Left ventricle myocardium inferior (tissue), 1 donor: ENCODE results near the gene CFAP58. TPM values are rescaled to one million over a fixed set of nuclear protein-coding genes. Genes with fewer than 3 reads are reported as not detected.

Source experiments
- DNase-seq: peaks from one replicate; pipeline ENCODE4 v3.0.0-alpha.2; 2020
- H3K27ac ChIP-seq: fragments of 200-600 bp; replicated peaks from 2 replicates; pipeline ENCODE4 v1.8.0; 2021
- H3K27me3 ChIP-seq: fragments of 200-600 bp; 2 replicates; pipeline ENCODE4 v1.8.0; 2021; ENCODE audit warnings: low read depth
- H3K36me3 ChIP-seq: fragments of 200-600 bp; 2 replicates; pipeline ENCODE4 v1.8.0; 2021
- H3K4me1 ChIP-seq: fragments of 200-600 bp; 2 replicates; pipeline ENCODE4 v1.8.0; 2021
- H3K4me3 ChIP-seq: fragments of 200-600 bp; 2 replicates; pipeline ENCODE4 v1.8.0; 2021; ENCODE audit warnings: mild to moderate bottlenecking, moderate library complexity
- H3K9me3 ChIP-seq: fragments of 200-600 bp; replicated peaks from 2 replicates; pipeline ENCODE4 v1.8.0; 2021
- CTCF ChIP-seq: fragments of 200-600 bp; IDR thresholded peaks from 2 replicates; pipeline ENCODE4 v1.8.0; 2021; ENCODE audit warnings: antibody characterized with exemption, mild to moderate bottlenecking, borderline replicate concordance
- intact Hi-C: fragments of 100-400 bp; cut with micrococcal nuclease; formaldehyde crosslinking; loops from one replicate; pipeline ENCODE4 v1.11.0; 2022
- total RNA-seq: library from RNA; stranded (reverse); fragmentation: NEBNext Ultra II Directional; extraction: Animal tissue kit (Norgen Biotek cat#: 25700); gene quantifications from one replicate; pipeline ENCODE4 v1.2.1, GENCODE V29; 2021
- donor health status: DM: no; HTN: yes; CAD: no; lungs with severe emphysema.

Gene CFAP58
- total RNA-seq, 1 donor from 2014 or later: 3.5 TPM

GRCh38 chr10:104367904-104368303, 14.3 kb downstream of the CFAP58 start:
- intact Hi-C loops: no loop called here
- Histone ChIP-seq H3K4me3 (no peak overlapping the region), H3K4me1 (no peaks in the 10 kb centered on the region), H3K36me3 (peaks cover 10% of the 10 kb centered on the region), H3K9me3 (peaks cover 10% of the 10 kb centered on the region), H3K27ac (no peak overlapping the region), H3K27me3 (no peaks in the 10 kb centered on the region)
- DNase-seq: no peak
- no peak for TF ChIP-seq CTCF

- Histone ChIP-seq H3K4me3 (no peak overlapping the region), H3K9me3 (peaks cover 10% of the 10 kb centered on the region), H3K27me3 (no peaks in the 10 kb centered on the region), H3K27ac (no peak overlapping the region), H3K36me3 (peaks cover 10% of the 10 kb centered on the region), H3K4me1 (no peaks in the 10 kb centered on the region)
- TF ChIP-seq CTCF: no peak
- intact Hi-C loops: no loop called here
- no peak for DNase-seq
Observed at GRCh38 chr10:104368381-104368780, 14.7 kb downstream of the CFAP58 start.

GRCh38 chr10:104371753-104372152, 18.1 kb downstream of the CFAP58 start:
- DNase-seq: no peak
- Histone ChIP-seq H3K27ac (no peak overlapping the region), H3K27me3 (no peaks in the 10 kb centered on the region), H3K4me1 (no peaks in the 10 kb centered on the region), H3K36me3 (peaks cover 10% of the 10 kb centered on the region), H3K9me3 (peaks cover 10% of the 10 kb centered on the region), H3K4me3 (no peak overlapping the region)
- TF ChIP-seq CTCF: no peak
- intact Hi-C loops: no loop called here

- Histone ChIP-seq H3K36me3 (peaks cover 10% of the 10 kb centered on the region), H3K4me1 (no peaks in the 10 kb centered on the region), H3K27me3 (no peaks in the 10 kb centered on the region), H3K9me3 (peaks cover 10% of the 10 kb centered on the region), H3K4me3 (no peak overlapping the region), H3K27ac (no peak overlapping the region)
- DNase-seq: no peak
- no peak for TF ChIP-seq CTCF
- intact Hi-C loops: no loop called here
Observed at GRCh38 chr10:104374591-104374990, 21.0 kb downstream of the CFAP58 start.

- H3K27ac ChIP-seq: no peak overlapping the region
- peaks cover 3% of the 10 kb centered on the region for H3K9me3 ChIP-seq
- no peaks in the 10 kb centered on the region for H3K4me1 ChIP-seq
- intact Hi-C loops: no loop called here
- no peaks in the 10 kb centered on the region for H3K36me3 ChIP-seq
- no peaks in the 10 kb centered on the region for H3K27me3 ChIP-seq
- TF ChIP-seq CTCF: no peak
- DNase-seq: no peak
- no peak overlapping the region for H3K4me3 ChIP-seq
Observed at GRCh38 chr10:104376784-104377300, 23.2 kb downstream of the CFAP58 start.

- intact Hi-C loops: no loop called here
- no peaks in the 10 kb centered on the region for H3K4me1 ChIP-seq
- TF ChIP-seq CTCF: no peak
- H3K36me3 ChIP-seq: no peaks in the 10 kb centered on the region
- H3K4me3 ChIP-seq: no peak overlapping the region
- no peaks in the 10 kb centered on the region for H3K9me3 ChIP-seq
- H3K27me3 ChIP-seq: no peaks in the 10 kb centered on the region
- no peak for DNase-seq
- H3K27ac ChIP-seq: no peak overlapping the region
Observed at GRCh38 chr10:104380336-104380735, 26.7 kb downstream of the CFAP58 start.
